HCT116 (cell line): Measurements from ENCODE around the gene CENPF. TPM values are rescaled to one million over a fixed set of nuclear protein-coding genes. Genes with fewer than 3 reads are reported as not detected.

Experiments used
- ATAC-seq: fragments of 200-7000 bp; cut with Tn5 transposase; 2 replicates; pipeline ENCODE4 v1.9.1; 2020; ENCODE audit warnings: mild to moderate bottlenecking, moderate library complexity
- BruUV-seq: library from RNA; stranded (reverse); fragments of 400-500 nt; replicated peaks from 2 replicates; lab custom pipeline; 2021; lab: Mats Ljungman, UMichigan
- CTCF ChIA-PET: fragments of 300-600 bp; sonication (Branson Sonifier 250); formaldehyde crosslinking; loops from one replicate; lab custom pipeline; 2021; ENCODE audit warnings: antibody characterized with exemption; lab: Charles Lee
- POLR2A ChIA-PET: fragments of 300-600, 350-600 bp; sonication (Branson Sonifier 250); formaldehyde crosslinking; loops from one replicate; lab custom pipeline; 2021; ENCODE audit warnings: antibody characterized with exemption; lab: Charles Lee
- RAD21 ChIA-PET, 2 experiments: fragments of 300-600 bp; sonication (Branson Sonifier 250); formaldehyde crosslinking; loops; one replicate each; lab custom pipeline; 2023; ENCODE audit warnings: low total read pairs in 2 of 2; ENCODE audit not compliant: uncharacterized antibody in 2 of 2, unreplicated experiment in 2 of 2, low non-redundant PET in 1 of 2; lab: Charles Lee
- DNase-seq: peaks from one replicate; pipeline ENCODE4 v3.0.0-alpha.2; 2010; ENCODE audit warnings: low read depth, low spot score
- H2AFZ ChIP-seq: fragments of 200-600 bp; shearing (Covaris generic), sonication (generic); 2 replicates; pipeline ENCODE4 v1.6.1; 2017; ENCODE audit warnings: low read depth, mixed run types, mixed read lengths, antibody characterized with exemption, low read length; ENCODE audit not compliant: poor library complexity, severe bottlenecking
- H3K27ac ChIP-seq: 2 replicates; pipeline ENCODE4 v1.5.1; 2012; ENCODE audit warnings: low read depth, low read length
- H3K27me3 ChIP-seq: fragments of 200-600 bp; sonication (generic); 2 replicates; pipeline ENCODE4 v1.6.1; 2016; ENCODE audit warnings: mixed run types, low read length, mixed read lengths; ENCODE audit not compliant: insufficient read depth
- H3K36me3 ChIP-seq, 2 experiments: fragments of 200-500 bp in 1 of 2; fragments of 200-600 bp in 1 of 2; sonication (Bioruptor generic) in 1 of 2; sonication (generic) in 1 of 2; 2 replicates each; pipeline versions ENCODE4 v1.5.1 to v1.6.1; 2014 to 2016; ENCODE audit warnings: low read length in 2 of 2, inconsistent platforms in 1 of 2, mixed read lengths in 1 of 2, mixed run types in 1 of 2; ENCODE audit not compliant: insufficient read depth in 2 of 2, control insufficient read depth in 1 of 2
- H3K4me1 ChIP-seq, 2 experiments: fragments of 200-600 bp in 1 of 2; sonication (generic) in 1 of 2; 2 replicates each; pipeline versions ENCODE4 v1.5.1 to v1.6.1; 2012 to 2017; ENCODE audit warnings: low read length in 2 of 2, inconsistent platforms in 1 of 2, mild to moderate bottlenecking in 1 of 2, mixed read lengths in 1 of 2, mixed run types in 1 of 2, moderate library complexity in 1 of 2; ENCODE audit not compliant: insufficient read depth in 2 of 2, control insufficient read depth in 1 of 2
- H3K4me2 ChIP-seq: fragments of 200-600 bp; sonication (generic); 2 replicates; pipeline ENCODE4 v1.6.1; 2017; ENCODE audit warnings: mixed run types, low read length, mixed read lengths
- H3K4me3 ChIP-seq, 2 experiments: fragments of 200-600 bp in 1 of 2; sonication (generic) in 1 of 2; replicated peaks in 1 of 2; 2 replicates each; pipeline ENCODE4 v1.5.1; 2011 to 2016; ENCODE audit warnings: low read length in 2 of 2, control low read depth in 1 of 2, low read depth in 1 of 2, mild to moderate bottlenecking in 1 of 2, mixed read lengths in 1 of 2, mixed run types in 1 of 2
- H3K79me2 ChIP-seq: fragments of 200-600 bp; sonication (generic); 2 replicates; pipeline ENCODE4 v1.6.1; 2017; ENCODE audit warnings: mild to moderate bottlenecking, mixed run types, low read length, moderate library complexity, mixed read lengths; ENCODE audit not compliant: insufficient read depth
- H3K9ac ChIP-seq: fragments of 200-600 bp; sonication (generic); 2 replicates; pipeline ENCODE4 v1.6.1; 2016; ENCODE audit warnings: low read length, mixed read lengths
- H3K9me2 ChIP-seq: fragments of 200-600 bp; sonication (generic), shearing (Covaris generic); 2 replicates; pipeline ENCODE4 v1.6.1; 2017; ENCODE audit warnings: mixed run types, mild to moderate bottlenecking, moderate library complexity; ENCODE audit not compliant: insufficient read depth
- H3K9me3 ChIP-seq, 2 experiments: fragments of 200-500 bp in 1 of 2; fragments of 200-600 bp in 1 of 2; sonication (Bioruptor generic) in 1 of 2; sonication (generic) in 1 of 2; 2 replicates each; pipeline ENCODE4 v1.6.1; 2014 to 2017; ENCODE audit warnings: low read length in 2 of 2, mixed read lengths in 2 of 2, inconsistent platforms in 1 of 2, low read depth in 1 of 2, mild to moderate bottlenecking in 1 of 2, mixed run types in 1 of 2, moderate library complexity in 1 of 2; ENCODE audit not compliant: control insufficient read depth in 1 of 2, insufficient read depth in 1 of 2
- H4K20me1 ChIP-seq: fragments of 200-600 bp; sonication (generic), shearing (Covaris generic); 2 replicates; pipeline ENCODE4 v1.6.1; 2017; ENCODE audit warnings: mixed run types, mild to moderate bottlenecking, moderate library complexity; ENCODE audit not compliant: insufficient read depth
- ATF3 ChIP-seq: IDR thresholded peaks from 2 replicates; pipeline ENCODE4 v1.6.1; 2012
- CEBPB ChIP-seq: IDR thresholded peaks from 2 replicates; pipeline ENCODE4 v1.6.1; 2012; ENCODE audit warnings: low read depth
- CTCF ChIP-seq, 3 experiments: fragments of 200-600 bp in 1 of 3; sonication (generic) in 1 of 3; IDR thresholded peaks in 2 of 3; conservative IDR thresholded peaks in 1 of 3; 2 replicates each; pipeline ENCODE4 v1.5.1; 2012 to 2017; ENCODE audit warnings: low read depth in 2 of 3, low read length in 2 of 3, antibody characterized with exemption in 1 of 3, borderline replicate concordance in 1 of 3, control low read depth in 1 of 3, mild to moderate bottlenecking in 1 of 3, mixed read lengths in 1 of 3, mixed run types in 1 of 3, moderate library complexity in 1 of 3; ENCODE audit not compliant: insufficient read depth in 1 of 3
- EGR1 ChIP-seq: IDR thresholded peaks from 2 replicates; pipeline ENCODE4 v1.6.1; 2012; ENCODE audit warnings: low read depth
- ELF1 ChIP-seq: IDR thresholded peaks from 2 replicates; pipeline ENCODE4 v1.6.1; 2012; ENCODE audit warnings: low read depth, borderline replicate concordance
- EZH2 ChIP-seq: fragments of 200-600 bp; sonication (generic); IDR thresholded peaks from 2 replicates; pipeline ENCODE4 v1.6.1; 2017; ENCODE audit warnings: antibody characterized with exemption, mixed run types
- EZH2phosphoT487 ChIP-seq: fragments of 200-600 bp; IDR thresholded peaks from 2 replicates; pipeline ENCODE4 v1.6.1; 2018; ENCODE audit warnings: antibody characterized with exemption, borderline replicate concordance
- FOSL1 ChIP-seq: IDR thresholded peaks from 2 replicates; pipeline ENCODE4 v1.6.1; 2012; ENCODE audit warnings: low read depth
- MAX ChIP-seq: IDR thresholded peaks from 2 replicates; pipeline ENCODE4 v1.6.1; 2012
- RAD21 ChIP-seq: IDR thresholded peaks from 2 replicates; pipeline ENCODE4 v1.6.1; 2012; ENCODE audit warnings: low read depth, mild to moderate bottlenecking
- REST ChIP-seq: IDR thresholded peaks from 2 replicates; pipeline ENCODE4 v1.6.1; 2012; ENCODE audit warnings: low read depth
- SIN3A ChIP-seq: IDR thresholded peaks from 2 replicates; pipeline ENCODE4 v1.6.1; 2012; ENCODE audit warnings: low read depth
- SP1 ChIP-seq: IDR thresholded peaks from 2 replicates; pipeline ENCODE4 v1.6.1; 2012; ENCODE audit warnings: low read depth
- SRF ChIP-seq: IDR thresholded peaks from 2 replicates; pipeline ENCODE4 v1.6.1; 2012; ENCODE audit warnings: low read depth
- TCF7L2 ChIP-seq: IDR thresholded peaks from 2 replicates; pipeline ENCODE4 v1.7.0; 2011; ENCODE audit warnings: borderline replicate concordance, inconsistent platforms; ENCODE audit not compliant: insufficient read depth, insufficient read length; ENCODE audit errors: extremely low read depth
- YY1 ChIP-seq: IDR thresholded peaks from 2 replicates; pipeline ENCODE4 v1.6.1; 2011; ENCODE audit warnings: low read length, low read depth, moderate library complexity, mild to moderate bottlenecking; ENCODE audit not compliant: insufficient replicate concordance; ENCODE audit errors: extremely low read depth
- ZBTB33 ChIP-seq: IDR thresholded peaks from 2 replicates; pipeline ENCODE4 v1.6.1; 2011; ENCODE audit warnings: mild to moderate bottlenecking, low read length, moderate library complexity; ENCODE audit not compliant: insufficient replicate concordance; ENCODE audit errors: extremely low read depth
- ZFX ChIP-seq: fragments of 450-650 bp; IDR thresholded peaks from 2 replicates; pipeline ENCODE4 v1.6.1; 2017
- ZNF274 ChIP-seq: fragments of 200-500 bp; sonication (Bioruptor generic); IDR thresholded peaks from 2 replicates; pipeline ENCODE4 v1.6.1; 2014; ENCODE audit warnings: mild to moderate bottlenecking, low read depth, low read length, inconsistent platforms
- intact Hi-C: fragments of 100-400 bp; cut with micrococcal nuclease; formaldehyde crosslinking; loops from 2 replicates; pipeline ENCODE4 v1.10.0; 2022
- total RNA-seq: library from RNA; stranded (reverse); gene quantifications from one replicate; pipeline ENCODE4 v1.2.1, GENCODE V29; 2021; ENCODE audit not compliant: unreplicated experiment

Gene CENPF
- total RNA-seq, 1 experiment from 2014 or later: 120 TPM

- no peak for TF ChIP-seq REST
- TF ChIP-seq RAD21: no peak
- TF ChIP-seq EGR1: no peak
Measured at GRCh38 chr1:214694769-214695168, 91.8 kb downstream of the CENPF start (continued).

- Histone ChIP-seq H3K27ac (no peak overlapping the region), H3K27me3 (no peaks in the 10 kb centered on the region), H3K79me2 (no peaks in the 10 kb centered on the region), H3K9me2 (no peaks in the 10 kb centered on the region), H3K9me3 (no peaks in the 10 kb centered on the region), H3K4me1 (no peaks in the 10 kb centered on the region), H4K20me1 (no peaks in the 10 kb centered on the region), H3K4me2 (no peak overlapping the region), H3K9ac (no peak overlapping the region), H3K4me3 (no peak overlapping the region), H3K36me3 (no peaks in the 10 kb centered on the region), H2AFZ (no peak overlapping the region)
- POLR2A ChIA-PET: no interaction called here
- RAD21 ChIA-PET: no interaction called here
- CTCF ChIA-PET: interaction anchor here (0.7 kb wide), 1 partner anchor 14 kb away, joined by 3 read pairs; no protein-coding TSS in a partner anchor
- no TSS peak for BruUV-seq
- TF ChIP-seq TCF7L2: no peak
- no peak for TF ChIP-seq EZH2
- no peak for TF ChIP-seq CTCF (IDR thresholded peaks at IDR 0.05 in 2 of 3, conservative IDR thresholded peaks at IDR 0.05 in 1 of 3; ENCODE audit: borderline replicate concordance in 1 of 3, insufficient read depth in 1 of 3, low read depth in 2 of 3, low read length in 2 of 3)
- TF ChIP-seq CEBPB: no peak
- TF ChIP-seq ZBTB33: no peak
- no peak for TF ChIP-seq EGR1
- no peak for TF ChIP-seq EZH2phosphoT487
- no peak for TF ChIP-seq FOSL1
- no peak for TF ChIP-seq RAD21
- no peak for TF ChIP-seq ZFX
- no peak for TF ChIP-seq ZNF274
- no peak for TF ChIP-seq MAX
- TF ChIP-seq ATF3: no peak
- TF ChIP-seq SIN3A: no peak
- TF ChIP-seq YY1: no peak
- no peak for TF ChIP-seq ELF1
- no peak for TF ChIP-seq SRF
- TF ChIP-seq SP1: no peak
- intact Hi-C loops: no loop called here
- ATAC-seq (no peak), DNase-seq (no peak)
Measured at GRCh38 chr1:214698559-214698958, 95.6 kb downstream of the CENPF start.
